GM21515 (cell line): ENCODE results near the gene ZCCHC24.

Source experiments
- ATAC-seq: cut with Tn5 transposase; IDR thresholded peaks from one replicate; pipeline ENCODE4 v1.9.1; 2021; ENCODE audit not compliant: unreplicated experiment

The ZCCHC24 gene

GRCh38 chr10:79472951-79473350, 27.5 kb upstream of the ZCCHC24 start:
- no peak for ATAC-seq

- ATAC-seq = no peak
These were observed 27.0 kb upstream of the ZCCHC24 start for GRCh38 chr10:79472449-79472848.

GRCh38 chr10:79471776-79472175, 26.4 kb upstream of the ZCCHC24 start:
- ATAC-seq = no peak

- no peak for ATAC-seq
These were observed 24.7 kb upstream of the ZCCHC24 start for GRCh38 chr10:79470096-79470495.

GRCh38 chr10:79468841-79469585, 23.6 kb upstream of the ZCCHC24 start:
- no peak for ATAC-seq

- ATAC-seq = no peak
These were observed 22.7 kb upstream of the ZCCHC24 start for GRCh38 chr10:79468015-79468560.

- no peak for ATAC-seq
These were observed 19.9 kb upstream of the ZCCHC24 start for GRCh38 chr10:79465341-79465740.

- ATAC-seq = no peak
These were observed 18.4 kb upstream of the ZCCHC24 start for GRCh38 chr10:79463578-79464496.

GRCh38 chr10:79460687-79461086, 15.3 kb upstream of the ZCCHC24 start:
- no peak for ATAC-seq

- no peak for ATAC-seq
These were observed 13.8 kb upstream of the ZCCHC24 start for GRCh38 chr10:79459243-79459642.

- no peak for ATAC-seq
These were observed 13.1 kb upstream of the ZCCHC24 start for GRCh38 chr10:79458483-79458882.

GRCh38 chr10:79457256-79457785, 11.9 kb upstream of the ZCCHC24 start:
- no peak for ATAC-seq

GRCh38 chr10:79454259-79454658, 8.8 kb upstream of the ZCCHC24 start:
- no peak for ATAC-seq

GRCh38 chr10:79453392-79453791, 8.0 kb upstream of the ZCCHC24 start:
- no peak for ATAC-seq

GRCh38 chr10:79452174-79452611, 6.8 kb upstream of the ZCCHC24 start:
- no peak for ATAC-seq

- no peak for ATAC-seq
These were observed 5.7 kb upstream of the ZCCHC24 start for GRCh38 chr10:79451046-79451699.

- ATAC-seq = no peak
These were observed 4.0 kb upstream of the ZCCHC24 start for GRCh38 chr10:79449181-79450146.

GRCh38 chr10:79448732-79449049, 3.3 kb upstream of the ZCCHC24 start:
- ATAC-seq = no peak

- no peak for ATAC-seq
These were observed 2.7 kb upstream of the ZCCHC24 start for GRCh38 chr10:79447911-79448731.
